Liver (tissue), 9 donors: Measurements from ENCODE around the gene CRYBA1. TPM values are rescaled to one million over a fixed set of nuclear protein-coding genes. Genes with fewer than 3 reads are reported as not detected.

Experiments
- DNase-seq: peaks from one replicate; pipeline ENCODE4 v3.0.0-alpha.2; 2017; ENCODE audit warnings: low spot score
- H3K27ac ChIP-seq, 2 donors: one replicate each; pipeline ENCODE4 v1.7.0; 2013; ENCODE audit warnings: inconsistent platforms in 2 of 2, low read length in 2 of 2, control low read depth in 1 of 2, low read depth in 1 of 2, mild to moderate bottlenecking in 1 of 2
- H3K27me3 ChIP-seq, 4 donors: one replicate each; pipeline versions ENCODE4 v1.6.1 to v1.7.0; 2013; ENCODE audit warnings: low read length in 3 of 4, inconsistent platforms in 1 of 4, mild to moderate bottlenecking in 1 of 4, moderate library complexity in 1 of 4; ENCODE audit not compliant: control insufficient read depth in 4 of 4, insufficient read depth in 4 of 4
- H3K36me3 ChIP-seq, 4 donors: one replicate each; pipeline versions ENCODE4 v1.6.1 to v1.7.0; 2013; ENCODE audit warnings: low read length in 3 of 4, mild to moderate bottlenecking in 3 of 4, low read depth in 1 of 4, moderate library complexity in 1 of 4; ENCODE audit not compliant: control insufficient read depth in 4 of 4, insufficient read depth in 3 of 4
- H3K4me1 ChIP-seq, 4 donors: one replicate each; pipeline versions ENCODE4 v1.6.1 to v1.7.0; 2013; ENCODE audit warnings: low read length in 3 of 4, mild to moderate bottlenecking in 3 of 4, moderate library complexity in 1 of 4; ENCODE audit not compliant: control insufficient read depth in 4 of 4, insufficient read depth in 4 of 4
- H3K4me3 ChIP-seq, 3 donors: one replicate each; pipeline versions ENCODE4 v1.6.1 to v1.7.0; 2013; ENCODE audit warnings: low read length in 3 of 3, control low read depth in 1 of 3, low read depth in 1 of 3, mild to moderate bottlenecking in 1 of 3
- H3K9ac ChIP-seq, 2 donors: one replicate each; pipeline ENCODE4 v1.7.0; 2013; ENCODE audit warnings: low read length in 2 of 2, mild to moderate bottlenecking in 2 of 2, moderate library complexity in 2 of 2, control low read depth in 1 of 2, low read depth in 1 of 2
- H3K9me3 ChIP-seq, 4 donors: one replicate each; pipeline versions ENCODE4 v1.6.1 to v1.7.0; 2013; ENCODE audit warnings: low read length in 3 of 4; ENCODE audit not compliant: control insufficient read depth in 4 of 4
- EGR1 ChIP-seq, 2 donors: IDR thresholded peaks; 2 replicates each; pipeline ENCODE4 v1.6.1; 2016 to 2018; ENCODE audit warnings: antibody characterized with exemption in 2 of 2, low read depth in 2 of 2
- FOXA1 ChIP-seq: IDR thresholded peaks from 2 replicates; pipeline ENCODE4 v1.6.1; 2016; ENCODE audit warnings: antibody characterized with exemption
- FOXA2 ChIP-seq: IDR thresholded peaks from 2 replicates; pipeline ENCODE4 v1.6.1; 2016; ENCODE audit warnings: antibody characterized with exemption
- GABPA ChIP-seq, 2 donors: IDR thresholded peaks in 1 of 2; conservative IDR thresholded peaks in 1 of 2; 2 replicates each; pipeline ENCODE4 v1.6.1; 2016; ENCODE audit warnings: antibody characterized with exemption in 2 of 2, mild to moderate bottlenecking in 1 of 2, moderate library complexity in 1 of 2
- HNF4A ChIP-seq, 2 donors: conservative IDR thresholded peaks; 2 replicates each; pipeline ENCODE4 v1.6.1; 2016; ENCODE audit warnings: antibody characterized with exemption in 2 of 2, mild to moderate bottlenecking in 2 of 2
- HNF4G ChIP-seq: IDR thresholded peaks from 2 replicates; pipeline ENCODE4 v1.6.1; 2016; ENCODE audit warnings: antibody characterized with exemption
- JUND ChIP-seq, 2 donors: IDR thresholded peaks; 2 replicates each; pipeline ENCODE4 v1.6.1; 2016; ENCODE audit warnings: antibody characterized with exemption in 2 of 2
- NR2F2 ChIP-seq: IDR thresholded peaks from 2 replicates; pipeline ENCODE4 v1.6.1; 2016; ENCODE audit warnings: antibody characterized with exemption
- RAD21 ChIP-seq, 2 donors: IDR thresholded peaks; 2 replicates each; pipeline ENCODE4 v1.6.1; 2016; ENCODE audit warnings: antibody characterized with exemption in 2 of 2, mild to moderate bottlenecking in 2 of 2
- RXRA ChIP-seq, 2 donors: IDR thresholded peaks; 2 replicates each; pipeline ENCODE4 v1.6.1; 2017 to 2018; ENCODE audit warnings: antibody characterized with exemption in 2 of 2, mild to moderate bottlenecking in 1 of 2
- SP1 ChIP-seq: IDR thresholded peaks from 2 replicates; pipeline ENCODE4 v1.6.1; 2018; ENCODE audit warnings: antibody characterized with exemption, mild to moderate bottlenecking
- TAF1 ChIP-seq: conservative IDR thresholded peaks from 2 replicates; pipeline ENCODE4 v1.6.1; 2016; ENCODE audit warnings: antibody characterized with exemption, mild to moderate bottlenecking
- YY1 ChIP-seq: IDR thresholded peaks from 2 replicates; pipeline ENCODE4 v1.6.1; 2016; ENCODE audit warnings: antibody characterized with exemption, mild to moderate bottlenecking
- WGBS: extraction: QIAGEN DNeasy Blood & Tissue Kit; methylation state at CpG from one replicate; pipeline ENCODE4 v1.1.7; 2013; 5-methylcytosine and 5-hydroxymethylcytosine counted together
- polyA plus RNA-seq, 2 donors: library from polyadenylated mRNA; stranded (reverse) in 1 of 2; unstranded in 1 of 2; fragments of 200-250 nt in 1 of 2; fragments of >200 nt in 1 of 2; fragmentation: Nextera tagmentation in 1 of 2; extraction: Ambion mirVana in 1 of 2; gene quantifications; one replicate each; pipeline versions ENCODE4 v1.2.1 to v1.2.3, GENCODE V29; 2013 to 2015
- total RNA-seq, 2 donors: library from RNA; depleted of rRNA; stranded (reverse); fragments of >200 nt; gene quantifications; one replicate each; pipeline ENCODE4 v1.2.3, GENCODE V29; 2014
- TF ChIP-seq, protein P1 (sequence below): IDR thresholded peaks from 2 replicates; pipeline ENCODE4 v1.6.1; 2016; ENCODE audit warnings: antibody characterized with exemption
- TF ChIP-seq, protein P2 (sequence below): IDR thresholded peaks from 2 replicates; pipeline ENCODE4 v1.6.1; 2016; ENCODE audit warnings: antibody characterized with exemption
- TF ChIP-seq, protein P3 (sequence below): IDR thresholded peaks from 2 replicates; pipeline ENCODE4 v1.6.1; 2016; ENCODE audit warnings: antibody characterized with exemption, mild to moderate bottlenecking
- TF ChIP-seq, protein P4 (sequence below): IDR thresholded peaks from 2 replicates; pipeline ENCODE4 v1.6.1; 2016; ENCODE audit warnings: antibody characterized with exemption
- TF ChIP-seq, protein P5 (sequence below): fragments of 150-350 bp; IDR thresholded peaks from 2 replicates; pipeline ENCODE4 v1.5.1; 2017; ENCODE audit warnings: improper control_type of control experiment, low read depth, low read length; ENCODE audit not compliant: missing input control
- donor health status: healthy.
- donor health status: healthy.
- donor health status: healthy.
- donor health status: healthy.
- donor health status: healthy.

The CRYBA1 gene
- total and polyA plus RNA-seq, 4 donors, result not detected

DNA sequence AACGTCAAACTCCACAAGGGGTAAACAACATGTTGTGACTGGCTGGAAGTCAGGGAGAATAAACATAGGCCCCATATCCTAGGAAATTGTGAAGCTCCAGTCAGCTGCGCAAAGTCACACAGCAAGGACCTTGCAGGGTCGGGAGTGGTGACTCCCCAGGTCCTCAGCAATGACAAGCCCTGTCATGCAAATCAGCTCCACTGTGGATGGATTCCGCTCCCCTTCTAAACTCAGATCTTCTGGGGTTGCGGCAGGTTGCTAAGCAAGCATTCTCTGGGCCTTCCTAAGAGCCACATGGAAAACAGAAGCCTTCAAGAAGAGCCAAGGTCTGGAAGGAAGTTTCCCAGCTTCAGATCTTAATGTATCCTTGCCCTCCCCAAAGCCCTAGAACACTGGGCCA lies 37.6 kb upstream of the CRYBA1 start:
- Histone ChIP-seq H3K4me3 (no peak overlapping the region), H3K36me3 (no peaks in the 10 kb centered on the region), H3K9me3 (no peaks in the 10 kb centered on the region), H3K4me1 (no peaks in the 10 kb centered on the region), H3K27ac (no peak overlapping the region), H3K27me3 (no peaks in the 10 kb centered on the region), H3K9ac (no peak overlapping the region)
- 95% methylated on average over 5 of the region's 5 CpGs for WGBS
- no peak for DNase-seq
- TF ChIP-seq RXRA (IDR thresholded peaks at IDR 0.05) (no peak), NR2F2 (no peak), TAF1 (no peak), HNF4G (no peak)
- TF ChIP-seq, protein P1, sequence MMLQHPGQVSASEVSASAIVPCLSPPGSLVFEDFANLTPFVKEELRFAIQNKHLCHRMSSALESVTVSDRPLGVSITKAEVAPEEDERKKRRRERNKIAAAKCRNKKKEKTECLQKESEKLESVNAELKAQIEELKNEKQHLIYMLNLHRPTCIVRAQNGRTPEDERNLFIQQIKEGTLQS, result no peak
- TF ChIP-seq, protein P2, sequence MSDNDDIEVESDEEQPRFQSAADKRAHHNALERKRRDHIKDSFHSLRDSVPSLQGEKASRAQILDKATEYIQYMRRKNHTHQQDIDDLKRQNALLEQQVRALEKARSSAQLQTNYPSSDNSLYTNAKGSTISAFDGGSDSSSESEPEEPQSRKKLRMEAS, result no peak

DNA sequence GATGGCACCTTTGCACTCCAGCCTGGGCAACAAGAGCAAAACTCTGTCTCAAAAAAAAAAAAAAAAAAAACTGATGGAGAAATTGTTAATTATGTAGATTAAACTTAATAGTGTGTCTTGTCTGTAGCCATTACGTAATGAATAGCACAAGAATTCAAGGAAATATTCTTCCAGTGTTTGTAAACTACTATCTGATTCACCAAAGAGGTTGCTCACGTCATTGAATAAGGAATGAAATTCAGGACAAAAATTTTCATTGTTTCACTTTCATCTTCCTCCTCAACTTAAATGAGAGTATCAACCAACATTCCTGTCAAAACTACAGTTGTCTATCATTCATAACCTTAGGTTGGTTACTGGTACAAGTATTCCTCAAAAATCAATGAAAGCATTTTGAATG lies 35.8 kb upstream of the CRYBA1 start:
- Histone ChIP-seq H3K27me3 (no peaks in the 10 kb centered on the region), H3K4me1 (no peaks in the 10 kb centered on the region), H3K36me3 (no peaks in the 10 kb centered on the region), H3K9me3 (no peaks in the 10 kb centered on the region), H3K4me3 (no peak overlapping the region), H3K9ac (no peak overlapping the region), H3K27ac (no peak overlapping the region)
- DNase-seq, result no peak
- 80% methylated on average over 2 of the region's 2 CpGs for WGBS
- TF ChIP-seq, protein P1, result no peak
- TF ChIP-seq, protein P3, sequence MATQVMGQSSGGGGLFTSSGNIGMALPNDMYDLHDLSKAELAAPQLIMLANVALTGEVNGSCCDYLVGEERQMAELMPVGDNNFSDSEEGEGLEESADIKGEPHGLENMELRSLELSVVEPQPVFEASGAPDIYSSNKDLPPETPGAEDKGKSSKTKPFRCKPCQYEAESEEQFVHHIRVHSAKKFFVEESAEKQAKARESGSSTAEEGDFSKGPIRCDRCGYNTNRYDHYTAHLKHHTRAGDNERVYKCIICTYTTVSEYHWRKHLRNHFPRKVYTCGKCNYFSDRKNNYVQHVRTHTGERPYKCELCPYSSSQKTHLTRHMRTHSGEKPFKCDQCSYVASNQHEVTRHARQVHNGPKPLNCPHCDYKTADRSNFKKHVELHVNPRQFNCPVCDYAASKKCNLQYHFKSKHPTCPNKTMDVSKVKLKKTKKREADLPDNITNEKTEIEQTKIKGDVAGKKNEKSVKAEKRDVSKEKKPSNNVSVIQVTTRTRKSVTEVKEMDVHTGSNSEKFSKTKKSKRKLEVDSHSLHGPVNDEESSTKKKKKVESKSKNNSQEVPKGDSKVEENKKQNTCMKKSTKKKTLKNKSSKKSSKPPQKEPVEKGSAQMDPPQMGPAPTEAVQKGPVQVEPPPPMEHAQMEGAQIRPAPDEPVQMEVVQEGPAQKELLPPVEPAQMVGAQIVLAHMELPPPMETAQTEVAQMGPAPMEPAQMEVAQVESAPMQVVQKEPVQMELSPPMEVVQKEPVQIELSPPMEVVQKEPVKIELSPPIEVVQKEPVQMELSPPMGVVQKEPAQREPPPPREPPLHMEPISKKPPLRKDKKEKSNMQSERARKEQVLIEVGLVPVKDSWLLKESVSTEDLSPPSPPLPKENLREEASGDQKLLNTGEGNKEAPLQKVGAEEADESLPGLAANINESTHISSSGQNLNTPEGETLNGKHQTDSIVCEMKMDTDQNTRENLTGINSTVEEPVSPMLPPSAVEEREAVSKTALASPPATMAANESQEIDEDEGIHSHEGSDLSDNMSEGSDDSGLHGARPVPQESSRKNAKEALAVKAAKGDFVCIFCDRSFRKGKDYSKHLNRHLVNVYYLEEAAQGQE, result no peak
- TF ChIP-seq GABPA (IDR thresholded peaks at IDR 0.05 in 1 of 2, conservative IDR thresholded peaks at IDR 0.05 in 1 of 2) (no peak), JUND (IDR thresholded peaks at IDR 0.05) (no peak), RAD21 (IDR thresholded peaks at IDR 0.05) (no peak), NR2F2 (no peak), SP1 (no peak), HNF4G (no peak), HNF4A (conservative IDR thresholded peaks at IDR 0.05) (no peak), EGR1 (IDR thresholded peaks at IDR 0.05; ENCODE audit: low read depth in 2 of 2) (no peak), FOXA1 (no peak), FOXA2 (no peak), YY1 (no peak), TAF1 (no peak), RXRA (IDR thresholded peaks at IDR 0.05) (no peak)
- TF ChIP-seq, protein P4, sequence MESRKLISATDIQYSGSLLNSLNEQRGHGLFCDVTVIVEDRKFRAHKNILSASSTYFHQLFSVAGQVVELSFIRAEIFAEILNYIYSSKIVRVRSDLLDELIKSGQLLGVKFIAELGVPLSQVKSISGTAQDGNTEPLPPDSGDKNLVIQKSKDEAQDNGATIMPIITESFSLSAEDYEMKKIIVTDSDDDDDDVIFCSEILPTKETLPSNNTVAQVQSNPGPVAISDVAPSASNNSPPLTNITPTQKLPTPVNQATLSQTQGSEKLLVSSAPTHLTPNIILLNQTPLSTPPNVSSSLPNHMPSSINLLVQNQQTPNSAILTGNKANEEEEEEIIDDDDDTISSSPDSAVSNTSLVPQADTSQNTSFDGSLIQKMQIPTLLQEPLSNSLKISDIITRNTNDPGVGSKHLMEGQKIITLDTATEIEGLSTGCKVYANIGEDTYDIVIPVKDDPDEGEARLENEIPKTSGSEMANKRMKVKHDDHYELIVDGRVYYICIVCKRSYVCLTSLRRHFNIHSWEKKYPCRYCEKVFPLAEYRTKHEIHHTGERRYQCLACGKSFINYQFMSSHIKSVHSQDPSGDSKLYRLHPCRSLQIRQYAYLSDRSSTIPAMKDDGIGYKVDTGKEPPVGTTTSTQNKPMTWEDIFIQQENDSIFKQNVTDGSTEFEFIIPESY, result no peak
- TF ChIP-seq, protein P2, result no peak
- TF ChIP-seq, protein P5, sequence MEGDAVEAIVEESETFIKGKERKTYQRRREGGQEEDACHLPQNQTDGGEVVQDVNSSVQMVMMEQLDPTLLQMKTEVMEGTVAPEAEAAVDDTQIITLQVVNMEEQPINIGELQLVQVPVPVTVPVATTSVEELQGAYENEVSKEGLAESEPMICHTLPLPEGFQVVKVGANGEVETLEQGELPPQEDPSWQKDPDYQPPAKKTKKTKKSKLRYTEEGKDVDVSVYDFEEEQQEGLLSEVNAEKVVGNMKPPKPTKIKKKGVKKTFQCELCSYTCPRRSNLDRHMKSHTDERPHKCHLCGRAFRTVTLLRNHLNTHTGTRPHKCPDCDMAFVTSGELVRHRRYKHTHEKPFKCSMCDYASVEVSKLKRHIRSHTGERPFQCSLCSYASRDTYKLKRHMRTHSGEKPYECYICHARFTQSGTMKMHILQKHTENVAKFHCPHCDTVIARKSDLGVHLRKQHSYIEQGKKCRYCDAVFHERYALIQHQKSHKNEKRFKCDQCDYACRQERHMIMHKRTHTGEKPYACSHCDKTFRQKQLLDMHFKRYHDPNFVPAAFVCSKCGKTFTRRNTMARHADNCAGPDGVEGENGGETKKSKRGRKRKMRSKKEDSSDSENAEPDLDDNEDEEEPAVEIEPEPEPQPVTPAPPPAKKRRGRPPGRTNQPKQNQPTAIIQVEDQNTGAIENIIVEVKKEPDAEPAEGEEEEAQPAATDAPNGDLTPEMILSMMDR, result no peak
